ENCODE data around the gene TNNT1.
"Not testable (repeated sequence)": the region's sequence is repeated elsewhere in the genome, so short reads cannot be mapped to it uniquely, and the experiment has no call there.

Gene TNNT1

DNA sequence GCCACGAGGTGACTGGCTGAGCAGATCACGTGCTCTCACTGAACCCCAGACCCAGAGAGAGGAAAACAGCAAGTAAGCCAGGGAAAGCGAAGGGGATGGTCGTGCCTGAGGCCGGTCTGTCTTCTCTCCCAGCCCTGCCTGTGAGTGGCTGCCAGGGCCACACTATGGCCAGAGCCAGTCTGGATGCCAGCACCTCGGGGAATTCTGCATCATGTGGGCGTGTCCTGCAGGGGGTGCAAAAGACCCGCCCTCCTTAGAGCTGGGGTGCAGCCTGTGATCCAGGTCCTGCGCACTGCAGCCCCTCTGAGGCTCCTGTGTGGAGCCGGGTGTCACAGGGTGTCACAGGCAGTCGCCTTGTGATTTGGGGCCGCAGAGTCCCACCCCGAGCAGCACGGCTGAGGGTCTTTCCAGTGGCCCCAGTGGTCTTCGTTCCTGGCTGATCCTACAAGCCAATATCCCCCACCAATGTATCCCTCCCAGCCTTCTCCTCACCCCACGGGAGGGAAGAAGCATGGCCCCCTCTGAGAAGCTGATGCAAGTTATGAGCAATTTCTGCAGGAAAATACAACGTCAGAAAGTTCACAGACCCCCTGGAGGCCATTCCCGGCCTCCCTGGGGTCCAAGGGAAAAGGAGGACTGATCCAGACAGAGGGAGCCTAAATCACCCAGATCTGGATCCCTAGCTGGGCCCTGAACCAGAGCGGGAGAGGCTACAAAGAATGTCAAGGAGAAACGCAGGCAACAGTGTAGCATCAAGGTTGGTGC, 39.3 kb downstream of the TNNT1 start:
- no peak for DNase-seq (ENCODE audit: low spot score)
- TF ChIP-seq, protein P1, sequence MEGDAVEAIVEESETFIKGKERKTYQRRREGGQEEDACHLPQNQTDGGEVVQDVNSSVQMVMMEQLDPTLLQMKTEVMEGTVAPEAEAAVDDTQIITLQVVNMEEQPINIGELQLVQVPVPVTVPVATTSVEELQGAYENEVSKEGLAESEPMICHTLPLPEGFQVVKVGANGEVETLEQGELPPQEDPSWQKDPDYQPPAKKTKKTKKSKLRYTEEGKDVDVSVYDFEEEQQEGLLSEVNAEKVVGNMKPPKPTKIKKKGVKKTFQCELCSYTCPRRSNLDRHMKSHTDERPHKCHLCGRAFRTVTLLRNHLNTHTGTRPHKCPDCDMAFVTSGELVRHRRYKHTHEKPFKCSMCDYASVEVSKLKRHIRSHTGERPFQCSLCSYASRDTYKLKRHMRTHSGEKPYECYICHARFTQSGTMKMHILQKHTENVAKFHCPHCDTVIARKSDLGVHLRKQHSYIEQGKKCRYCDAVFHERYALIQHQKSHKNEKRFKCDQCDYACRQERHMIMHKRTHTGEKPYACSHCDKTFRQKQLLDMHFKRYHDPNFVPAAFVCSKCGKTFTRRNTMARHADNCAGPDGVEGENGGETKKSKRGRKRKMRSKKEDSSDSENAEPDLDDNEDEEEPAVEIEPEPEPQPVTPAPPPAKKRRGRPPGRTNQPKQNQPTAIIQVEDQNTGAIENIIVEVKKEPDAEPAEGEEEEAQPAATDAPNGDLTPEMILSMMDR (IDR thresholded peaks at IDR 0.05; ENCODE audit: borderline replicate concordance, control extremely low read depth, extremely low read depth, insufficient read depth, missing control alignments): no peak
- in situ Hi-C loops (cut with MboI; ENCODE audit: low sequenced_read_pairs, unreplicated experiment): no loop called here

DNA sequence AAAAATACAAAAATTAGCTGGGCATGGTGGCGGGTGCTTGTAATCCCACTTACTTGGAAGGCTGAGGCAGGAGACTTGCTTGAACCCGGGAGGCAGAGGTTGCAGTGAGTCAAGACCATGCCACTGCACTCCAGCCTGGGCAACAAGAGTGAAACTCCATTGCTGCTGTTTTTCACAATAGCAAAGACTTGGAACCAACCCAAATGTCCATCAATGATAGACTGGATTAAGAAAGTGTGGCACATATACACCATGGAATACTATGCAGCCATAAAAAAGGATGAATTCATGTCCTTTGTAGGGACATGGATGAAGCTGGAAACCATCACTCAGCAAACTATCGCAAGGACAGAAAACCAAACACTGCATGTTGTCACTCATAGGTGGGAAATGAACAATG, 41.8 kb downstream of the TNNT1 start:
- in situ Hi-C loops (cut with MboI; ENCODE audit: low sequenced_read_pairs, unreplicated experiment): not testable (repeated sequence)

DNA sequence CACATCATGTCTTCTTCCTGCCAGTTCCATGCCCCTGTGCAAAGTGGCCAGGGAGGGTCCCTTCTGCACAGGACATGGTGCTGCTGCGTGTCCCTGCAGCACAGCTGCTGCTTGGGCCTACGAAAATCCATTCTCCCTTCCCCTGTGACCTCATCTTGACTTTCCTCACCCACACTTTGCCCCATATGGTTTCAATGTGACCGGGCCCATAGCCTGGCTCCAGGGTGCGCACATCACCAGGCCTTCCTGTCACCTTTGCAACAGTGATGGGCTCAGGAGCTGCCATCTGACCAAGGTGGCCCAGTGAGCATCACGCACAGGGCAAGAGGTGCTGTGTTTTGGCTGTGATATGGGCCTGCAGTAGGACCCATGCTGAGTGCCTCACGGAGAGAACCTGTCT, 42.4 kb downstream of the TNNT1 start:
- in situ Hi-C loops (cut with MboI; ENCODE audit: low sequenced_read_pairs, unreplicated experiment): no loop called here
- TF ChIP-seq, protein P1 (IDR thresholded peaks at IDR 0.05; ENCODE audit: borderline replicate concordance, control extremely low read depth, extremely low read depth, insufficient read depth, missing control alignments): no peak
- DNase-seq (ENCODE audit: low spot score): no peak

More for the DNA sequence above, 41.8 kb downstream of the TNNT1 start:
- not testable (repeated sequence) for DNase-seq (ENCODE audit: low spot score)

DNA sequence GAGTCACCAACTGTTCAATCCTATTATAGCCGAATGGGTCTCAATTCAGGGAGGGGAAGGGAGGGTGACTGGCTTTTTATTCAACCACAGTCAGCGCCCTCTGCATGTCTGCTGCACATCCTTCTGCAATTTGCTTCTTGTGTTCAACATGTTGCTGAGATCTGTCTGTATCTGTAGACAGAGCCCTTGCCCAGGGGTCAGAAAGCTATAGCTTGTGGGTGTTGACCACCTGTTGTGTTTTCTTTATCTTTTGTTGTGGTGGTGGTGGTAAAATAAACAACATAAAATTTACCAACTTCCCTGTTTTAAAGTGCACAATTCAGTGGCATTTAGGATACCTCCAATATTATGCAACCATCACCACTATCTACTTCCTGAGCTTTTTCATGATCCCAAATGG, 43.8 kb downstream of the TNNT1 start:
- TF ChIP-seq, protein P1 (IDR thresholded peaks at IDR 0.05; ENCODE audit: borderline replicate concordance, control extremely low read depth, extremely low read depth, insufficient read depth, missing control alignments): no peak
- DNase-seq (ENCODE audit: low spot score): no peak
- in situ Hi-C loops (cut with MboI; ENCODE audit: low sequenced_read_pairs, unreplicated experiment): no loop called here

DNA sequence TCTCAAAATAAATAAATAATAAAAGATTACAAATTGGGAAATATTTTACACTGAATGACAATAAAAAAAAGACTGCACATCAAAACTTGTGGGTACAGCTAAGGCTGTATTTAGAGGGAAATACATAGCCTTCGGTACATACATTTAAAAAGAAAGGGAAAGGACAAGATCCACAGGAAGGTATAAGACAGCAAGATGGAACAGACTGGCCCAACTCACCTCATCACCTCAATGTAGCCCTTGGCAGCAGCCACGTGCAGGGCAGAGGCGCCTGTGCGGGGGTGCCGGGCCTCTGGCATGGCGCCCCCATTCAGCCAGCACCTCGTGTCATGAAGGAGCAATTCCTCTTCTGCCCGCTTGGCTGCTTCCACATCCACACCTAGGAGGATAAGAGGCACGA, 45.8 kb downstream of the TNNT1 start:
- in situ Hi-C loops (cut with MboI; ENCODE audit: low sequenced_read_pairs, unreplicated experiment): no loop called here
- no peak for DNase-seq (ENCODE audit: low spot score)
- TF ChIP-seq, protein P1 (IDR thresholded peaks at IDR 0.05; ENCODE audit: borderline replicate concordance, control extremely low read depth, extremely low read depth, insufficient read depth, missing control alignments): no peak

DNA sequence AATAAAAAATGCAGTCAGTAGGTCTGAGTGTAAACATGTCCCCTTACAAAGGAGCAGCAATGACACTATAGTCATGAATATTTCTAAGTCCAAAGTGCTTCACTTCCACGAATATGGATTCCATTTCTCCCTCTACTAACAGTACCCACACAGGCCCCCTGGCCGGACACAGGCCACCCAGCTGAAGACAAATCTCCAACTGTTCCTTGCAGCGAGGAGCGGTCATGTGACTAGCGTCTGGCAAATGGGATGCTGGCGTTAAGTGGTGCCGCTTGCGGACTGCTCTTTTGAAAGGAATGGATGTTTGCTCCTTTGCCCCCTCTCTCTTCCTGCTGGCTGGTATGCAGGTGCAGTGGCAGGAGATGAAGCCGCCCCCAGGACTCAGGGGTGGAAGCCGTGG, 47.7 kb downstream of the TNNT1 start:
- DNase-seq (ENCODE audit: low spot score): no peak
- in situ Hi-C loops (cut with MboI; ENCODE audit: low sequenced_read_pairs, unreplicated experiment): no loop called here
- TF ChIP-seq, protein P1 (IDR thresholded peaks at IDR 0.05; ENCODE audit: borderline replicate concordance, control extremely low read depth, extremely low read depth, insufficient read depth, missing control alignments): no peak

DNA sequence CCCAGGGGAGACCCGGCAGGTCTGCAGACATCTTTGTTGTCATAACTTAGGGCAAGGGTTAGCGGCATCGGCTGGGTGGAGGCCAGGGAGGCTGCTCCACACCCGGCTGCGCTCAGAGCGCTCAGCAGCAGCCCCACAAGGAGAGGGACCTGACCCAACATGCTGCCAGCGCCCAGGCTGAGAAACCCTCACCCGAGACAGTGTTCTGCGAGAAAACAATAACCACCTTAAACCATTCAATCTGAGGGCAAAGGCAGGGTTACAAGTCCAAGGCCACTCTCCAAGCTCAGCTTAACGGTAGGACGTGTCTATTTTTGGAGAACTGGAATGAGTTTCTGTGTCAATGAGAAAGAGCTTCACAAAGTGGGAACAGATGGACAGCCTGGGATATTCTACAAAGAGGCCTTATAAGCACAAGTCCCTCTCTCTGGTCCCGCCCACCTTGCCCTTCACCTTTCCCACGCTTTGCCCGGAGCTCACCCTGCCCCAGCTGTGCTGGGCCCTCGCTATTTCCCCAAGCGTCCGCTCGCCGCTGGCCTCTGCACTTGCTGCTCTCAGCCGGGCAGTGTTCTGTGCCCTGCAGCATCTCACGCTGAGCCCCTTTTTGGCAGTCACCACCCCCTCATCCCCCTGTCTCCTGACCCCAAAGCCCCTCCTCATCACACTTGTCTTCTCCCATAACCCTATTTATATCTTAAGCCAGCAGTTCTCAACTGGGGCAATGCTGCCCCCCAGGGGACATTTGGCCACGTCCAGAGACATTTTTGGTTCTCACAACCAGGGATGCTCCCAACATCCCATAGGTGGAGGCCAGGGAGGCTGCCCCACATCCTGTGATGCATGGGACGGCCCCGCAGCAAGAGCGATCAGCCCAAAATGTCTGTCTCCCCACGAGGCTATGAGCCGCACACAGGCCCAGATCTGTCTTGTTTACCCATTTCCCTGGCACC, 49.2 kb downstream of the TNNT1 start:
- in situ Hi-C loops (cut with MboI; ENCODE audit: low sequenced_read_pairs, unreplicated experiment): no loop called here
- TF ChIP-seq, protein P1 (IDR thresholded peaks at IDR 0.05; ENCODE audit: borderline replicate concordance, control extremely low read depth, extremely low read depth, insufficient read depth, missing control alignments): no peak
- DNase-seq (ENCODE audit: low spot score): no peak
